MM.1S (cell line): ENCODE data around the gene POLD4.

Experiments used
- CTCF ChIP-seq: fragments of 300-600 bp; sonication (generic); IDR thresholded peaks from 2 replicates; pipeline ENCODE4 v1.5.1; 2016; ENCODE audit warnings: antibody characterized with exemption, low read length, mixed read lengths
- EZH2 ChIP-seq: fragments of 300-600 bp; sonication (generic); optimal IDR thresholded peaks from 2 replicates; pipeline ENCODE3; 2017; ENCODE audit warnings: low read depth, mild to moderate bottlenecking, antibody characterized with exemption, low read length, mixed read lengths
- EZH2phosphoT487 ChIP-seq: fragments of 300-600 bp; sonication (generic); IDR thresholded peaks from 2 replicates; pipeline ENCODE4 v1.6.1; 2018; ENCODE audit warnings: antibody characterized with exemption, low read length

GRCh38 chr11:67302571-67303131, 50.7 kb downstream of the POLD4 start:
- TF ChIP-seq CTCF (no peak), EZH2 (no peak), EZH2phosphoT487 (no peak)
